ENCODE measurements around the gene NUP153.

Gene NUP153

DNA sequence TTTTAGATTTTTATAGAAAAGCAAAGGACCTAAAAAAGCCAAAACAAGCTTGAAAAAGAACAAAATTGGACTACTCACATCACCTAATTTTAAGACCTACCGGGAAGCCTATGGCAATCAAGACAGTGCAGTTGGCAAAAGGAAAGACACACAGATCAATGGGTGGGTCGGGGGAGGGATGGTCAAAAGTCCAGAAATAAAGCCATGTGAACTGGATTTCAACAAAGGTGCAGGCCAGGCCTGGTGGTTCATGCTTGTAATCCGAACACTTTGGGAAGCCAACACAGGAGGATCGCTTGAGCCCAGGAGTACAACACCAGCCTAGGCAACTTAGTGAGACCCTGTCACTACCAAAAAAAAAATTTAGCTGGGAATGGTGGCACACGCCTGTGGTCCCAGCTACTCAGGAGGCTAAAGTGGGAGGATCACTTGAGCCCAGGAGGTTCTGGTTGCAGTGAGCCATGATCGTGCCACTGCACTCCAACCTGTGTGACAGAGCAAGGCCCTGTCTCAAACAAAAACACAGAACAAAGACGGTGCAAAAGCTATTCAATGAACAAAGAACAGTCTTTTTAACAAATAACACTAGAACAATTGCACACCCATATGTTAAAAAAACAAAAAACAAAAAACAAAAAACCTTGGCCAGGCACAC is 34.5 kb downstream of the NUP153 start:
- Histone ChIP-seq H3K4me3 (replicated peaks; ENCODE audit: insufficient read depth, low read length) (no peak overlapping the region), H3K27ac (replicated peaks) (no peak overlapping the region), H3K27me3 (ENCODE audit: insufficient read depth, poor library complexity, severe bottlenecking) (no peaks in the 10 kb centered on the region)
- DNase-seq (ENCODE audit: low read depth in 1 of 2, low spot score in 1 of 2): no peak
- TF ChIP-seq SPI1 (IDR thresholded peaks at IDR 0.05; ENCODE audit: borderline replicate concordance, low read depth) (no peak), POLR2AphosphoS5 (IDR thresholded peaks at IDR 0.05; ENCODE audit: low read depth) (no peak), GABPA (IDR thresholded peaks at IDR 0.05; ENCODE audit: low read depth) (no peak)
- TF ChIP-seq, protein P1, sequence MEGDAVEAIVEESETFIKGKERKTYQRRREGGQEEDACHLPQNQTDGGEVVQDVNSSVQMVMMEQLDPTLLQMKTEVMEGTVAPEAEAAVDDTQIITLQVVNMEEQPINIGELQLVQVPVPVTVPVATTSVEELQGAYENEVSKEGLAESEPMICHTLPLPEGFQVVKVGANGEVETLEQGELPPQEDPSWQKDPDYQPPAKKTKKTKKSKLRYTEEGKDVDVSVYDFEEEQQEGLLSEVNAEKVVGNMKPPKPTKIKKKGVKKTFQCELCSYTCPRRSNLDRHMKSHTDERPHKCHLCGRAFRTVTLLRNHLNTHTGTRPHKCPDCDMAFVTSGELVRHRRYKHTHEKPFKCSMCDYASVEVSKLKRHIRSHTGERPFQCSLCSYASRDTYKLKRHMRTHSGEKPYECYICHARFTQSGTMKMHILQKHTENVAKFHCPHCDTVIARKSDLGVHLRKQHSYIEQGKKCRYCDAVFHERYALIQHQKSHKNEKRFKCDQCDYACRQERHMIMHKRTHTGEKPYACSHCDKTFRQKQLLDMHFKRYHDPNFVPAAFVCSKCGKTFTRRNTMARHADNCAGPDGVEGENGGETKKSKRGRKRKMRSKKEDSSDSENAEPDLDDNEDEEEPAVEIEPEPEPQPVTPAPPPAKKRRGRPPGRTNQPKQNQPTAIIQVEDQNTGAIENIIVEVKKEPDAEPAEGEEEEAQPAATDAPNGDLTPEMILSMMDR (IDR thresholded peaks at IDR 0.05; ENCODE audit: insufficient read depth, low read length): no peak
- TF ChIP-seq, protein P2, sequence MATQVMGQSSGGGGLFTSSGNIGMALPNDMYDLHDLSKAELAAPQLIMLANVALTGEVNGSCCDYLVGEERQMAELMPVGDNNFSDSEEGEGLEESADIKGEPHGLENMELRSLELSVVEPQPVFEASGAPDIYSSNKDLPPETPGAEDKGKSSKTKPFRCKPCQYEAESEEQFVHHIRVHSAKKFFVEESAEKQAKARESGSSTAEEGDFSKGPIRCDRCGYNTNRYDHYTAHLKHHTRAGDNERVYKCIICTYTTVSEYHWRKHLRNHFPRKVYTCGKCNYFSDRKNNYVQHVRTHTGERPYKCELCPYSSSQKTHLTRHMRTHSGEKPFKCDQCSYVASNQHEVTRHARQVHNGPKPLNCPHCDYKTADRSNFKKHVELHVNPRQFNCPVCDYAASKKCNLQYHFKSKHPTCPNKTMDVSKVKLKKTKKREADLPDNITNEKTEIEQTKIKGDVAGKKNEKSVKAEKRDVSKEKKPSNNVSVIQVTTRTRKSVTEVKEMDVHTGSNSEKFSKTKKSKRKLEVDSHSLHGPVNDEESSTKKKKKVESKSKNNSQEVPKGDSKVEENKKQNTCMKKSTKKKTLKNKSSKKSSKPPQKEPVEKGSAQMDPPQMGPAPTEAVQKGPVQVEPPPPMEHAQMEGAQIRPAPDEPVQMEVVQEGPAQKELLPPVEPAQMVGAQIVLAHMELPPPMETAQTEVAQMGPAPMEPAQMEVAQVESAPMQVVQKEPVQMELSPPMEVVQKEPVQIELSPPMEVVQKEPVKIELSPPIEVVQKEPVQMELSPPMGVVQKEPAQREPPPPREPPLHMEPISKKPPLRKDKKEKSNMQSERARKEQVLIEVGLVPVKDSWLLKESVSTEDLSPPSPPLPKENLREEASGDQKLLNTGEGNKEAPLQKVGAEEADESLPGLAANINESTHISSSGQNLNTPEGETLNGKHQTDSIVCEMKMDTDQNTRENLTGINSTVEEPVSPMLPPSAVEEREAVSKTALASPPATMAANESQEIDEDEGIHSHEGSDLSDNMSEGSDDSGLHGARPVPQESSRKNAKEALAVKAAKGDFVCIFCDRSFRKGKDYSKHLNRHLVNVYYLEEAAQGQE (IDR thresholded peaks at IDR 0.05; ENCODE audit: insufficient replicate concordance, low read depth): no peak

DNA sequence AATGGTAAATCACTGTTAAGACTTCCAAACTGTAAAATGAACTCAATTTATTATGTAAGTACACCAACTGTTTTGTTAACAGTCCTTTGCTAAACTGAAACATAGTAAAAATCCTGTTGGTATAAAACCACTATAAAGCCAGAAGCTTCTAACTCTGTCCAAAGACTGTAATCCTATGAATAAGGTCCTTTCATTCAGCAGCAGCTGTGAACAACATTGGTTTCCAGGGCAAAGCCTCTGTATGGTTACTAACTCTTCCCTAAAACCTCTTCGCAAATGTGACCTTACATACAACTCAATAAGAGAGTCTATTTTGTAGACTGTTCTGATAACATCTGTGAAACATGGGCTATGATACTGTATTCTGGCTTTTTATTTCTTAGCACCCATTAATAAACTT is 40.1 kb downstream of the NUP153 start:
- DNase-seq (ENCODE audit: low read depth in 1 of 2, low spot score in 1 of 2): no peak
- Histone ChIP-seq H3K27ac (replicated peaks) (no peak overlapping the region), H3K4me3 (replicated peaks; ENCODE audit: insufficient read depth, low read length) (no peak overlapping the region), H3K27me3 (ENCODE audit: insufficient read depth, poor library complexity, severe bottlenecking) (no peaks in the 10 kb centered on the region)
- TF ChIP-seq POLR2AphosphoS5 (IDR thresholded peaks at IDR 0.05; ENCODE audit: low read depth): no peak
- TF ChIP-seq SPI1 (IDR thresholded peaks at IDR 0.05; ENCODE audit: borderline replicate concordance, low read depth): no peak
- TF ChIP-seq, protein P1 (IDR thresholded peaks at IDR 0.05; ENCODE audit: insufficient read depth, low read length): no peak
- TF ChIP-seq GABPA (IDR thresholded peaks at IDR 0.05; ENCODE audit: low read depth): no peak
- TF ChIP-seq, protein P2 (IDR thresholded peaks at IDR 0.05; ENCODE audit: insufficient replicate concordance, low read depth): no peak

- no peak for DNase-seq (ENCODE audit: low read depth in 1 of 2, low spot score in 1 of 2)
- Histone ChIP-seq H3K27me3 (ENCODE audit: insufficient read depth, poor library complexity, severe bottlenecking) (no peaks in the 10 kb centered on the region), H3K4me3 (replicated peaks; ENCODE audit: insufficient read depth, low read length) (no peak overlapping the region), H3K27ac (replicated peaks) (no peak overlapping the region)
- TF ChIP-seq SPI1 (IDR thresholded peaks at IDR 0.05; ENCODE audit: borderline replicate concordance, low read depth) (no peak), GABPA (IDR thresholded peaks at IDR 0.05; ENCODE audit: low read depth) (no peak), POLR2AphosphoS5 (IDR thresholded peaks at IDR 0.05; ENCODE audit: low read depth) (no peak)
- TF ChIP-seq, protein P2 (IDR thresholded peaks at IDR 0.05; ENCODE audit: insufficient replicate concordance, low read depth): no peak
- TF ChIP-seq, protein P1 (IDR thresholded peaks at IDR 0.05; ENCODE audit: insufficient read depth, low read length): no peak
Measured at GRCh38 chr6:17665132-17665531, 41.6 kb downstream of the NUP153 start.
